RWPE1 (cell line): Measurements from ENCODE around the gene MGST1.
A peak's percentile ranks its signal among the peaks of the same experiment; 100 is the strongest.
"Not testable (repeated sequence)": the region's sequence is repeated elsewhere in the genome, so short reads cannot be mapped to it uniquely, and the experiment has no call there.

ENCODE experiments used
- CTCF ChIA-PET: fragments of 350-600 bp; sonication (Branson Sonifier 250); formaldehyde crosslinking; extraction: SDS; loops from one replicate; lab custom pipeline; 2021; lab: Yijun Ruan, JAX
- POLR2A ChIA-PET: fragments of 400-600 bp; formaldehyde crosslinking; extraction: SDS; loops from one replicate; lab custom pipeline; 2020; ENCODE audit warnings: antibody characterized with exemption; ENCODE audit not compliant: low non-redundant PET; lab: Yijun Ruan, JAX
- DNase-seq: peaks from one replicate; pipeline ENCODE4 v3.0.0; 2012; ENCODE audit warnings: low spot score
- H3K27ac ChIP-seq: fragments of 450-650 bp; 2 replicates; pipeline ENCODE4 v1.5.1; 2017
- CTCF ChIP-seq: fragments of 450-650 bp; conservative IDR thresholded peaks from 2 replicates; pipeline ENCODE4 v1.5.1; 2017; ENCODE audit warnings: low read depth, mild to moderate bottlenecking

MGST1 gene

DNA sequence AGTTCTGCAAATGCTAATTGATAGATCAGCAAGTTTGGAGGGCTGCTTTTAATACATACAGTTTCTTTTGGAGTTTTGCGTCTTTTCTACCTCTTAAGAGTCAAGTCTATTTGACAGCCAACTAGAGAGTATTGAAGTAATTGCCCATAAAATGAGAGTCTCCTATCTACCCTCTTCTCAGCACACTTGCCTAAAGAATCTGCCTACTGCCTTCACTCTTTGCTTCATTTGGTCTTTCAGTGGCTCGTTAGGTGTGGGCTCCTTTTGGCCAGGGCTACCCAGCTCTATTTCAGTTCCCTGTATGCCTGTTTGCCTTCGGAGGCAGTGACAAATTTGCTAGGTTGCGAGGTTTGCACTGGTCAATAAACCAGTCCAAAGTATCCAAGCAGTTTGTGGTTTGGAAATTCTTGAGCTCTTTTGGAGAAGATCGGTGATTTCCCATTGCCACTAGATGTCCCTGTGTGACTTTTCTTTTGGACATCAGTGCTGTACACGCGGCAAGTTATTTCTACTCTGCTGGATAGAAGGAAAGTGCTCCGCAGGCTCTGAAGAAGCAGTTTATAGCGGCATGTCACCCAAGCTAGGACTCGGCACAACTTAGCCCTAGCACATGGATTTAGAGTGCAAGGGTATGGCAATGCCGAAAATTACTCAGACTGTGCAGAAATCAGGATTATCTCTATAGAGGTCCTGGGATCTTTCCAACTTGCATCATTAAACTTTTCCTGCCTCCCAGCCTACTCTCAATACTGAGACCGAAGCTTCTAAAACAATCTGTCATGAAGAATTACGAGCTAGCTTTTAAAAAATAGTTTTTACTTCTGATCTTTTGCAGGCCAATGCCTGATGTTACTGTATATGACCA lies 38.6 kb downstream of the MGST1 start:
- H3K27ac ChIP-seq, result no peak overlapping the region
- CTCF ChIA-PET, result interaction anchor here (0.6 to 1.2 kb wide), 4 partner anchors 179 to 1606 kb away, joined by 3 to 6 read pairs (median 4); no protein-coding TSS in a partner anchor
- POLR2A ChIA-PET, result no interaction called here
- DNase-seq, result peak; percentile 38
- TF ChIP-seq CTCF, result no peak

- no peak for TF ChIP-seq CTCF
- no peak for DNase-seq
- POLR2A ChIA-PET, result interaction anchor here (0.6 kb wide), 1 partner anchor 297 kb away, joined by 3 read pairs; no protein-coding TSS in a partner anchor
- no peak overlapping the region for H3K27ac ChIP-seq
- CTCF ChIA-PET, result no interaction called here
Observed at GRCh38 chr12:16387919-16388318, 40.5 kb downstream of the MGST1 start.

DNA sequence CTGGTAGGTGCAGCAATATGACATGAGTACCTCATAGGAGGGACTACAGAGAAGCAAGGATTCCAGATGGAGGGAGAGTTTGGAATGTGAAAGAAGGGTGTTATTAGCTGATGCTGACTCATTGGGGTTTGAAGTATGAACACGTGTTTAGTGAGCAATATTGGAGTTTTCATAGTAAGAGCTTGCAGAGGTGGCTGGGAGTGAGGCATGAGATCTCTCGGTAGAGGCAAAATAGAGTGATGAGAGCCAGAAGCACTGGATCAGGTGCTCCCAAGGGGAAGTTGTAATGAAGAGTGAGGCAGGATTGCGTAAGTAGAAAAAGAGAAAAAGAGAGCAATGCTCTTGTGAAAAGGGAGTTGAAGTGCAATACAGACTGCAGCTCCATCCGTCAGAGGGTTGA lies 42.1 kb downstream of the MGST1 start:
- ChIA-PET CTCF (no interaction called here), POLR2A (no interaction called here)
- peak; percentile 28 for DNase-seq
- no peak overlapping the region for H3K27ac ChIP-seq
- no peak for TF ChIP-seq CTCF

- POLR2A ChIA-PET, result no interaction called here
- CTCF ChIA-PET, result no interaction called here
- no peak overlapping the region for H3K27ac ChIP-seq
- TF ChIP-seq CTCF, result no peak
- DNase-seq, result no peak
Observed at GRCh38 chr12:16392846-16393535, 45.5 kb downstream of the MGST1 start.

- CTCF ChIA-PET, result no interaction called here
- no peak for DNase-seq
- no peak for TF ChIP-seq CTCF
- POLR2A ChIA-PET, result no interaction called here
- no peak overlapping the region for H3K27ac ChIP-seq
Observed at GRCh38 chr12:16399101-16399500, 51.7 kb downstream of the MGST1 start.

DNA sequence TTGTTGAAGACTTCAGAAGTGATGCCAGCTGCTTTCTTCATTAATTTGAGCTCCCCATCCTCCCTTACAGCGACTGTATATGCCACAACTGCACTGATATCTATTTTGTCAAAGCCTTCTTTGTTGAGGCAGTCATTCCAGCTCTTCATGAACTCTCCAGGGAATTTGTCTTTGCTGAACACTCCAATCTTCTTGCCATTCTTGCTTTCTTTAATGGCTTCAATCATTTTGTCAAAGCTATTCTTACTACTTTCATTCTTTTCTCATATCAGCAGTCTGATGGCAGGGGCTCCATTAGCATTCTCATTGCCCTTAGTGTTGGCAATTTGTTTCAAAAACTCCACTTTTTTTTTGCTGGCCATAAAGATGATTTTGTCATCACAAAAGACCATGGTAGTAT lies 54.4 kb downstream of the MGST1 start:
- H3K27ac ChIP-seq, CTCF ChIA-PET, DNase-seq, POLR2A ChIA-PET: not testable (repeated sequence)

DNA sequence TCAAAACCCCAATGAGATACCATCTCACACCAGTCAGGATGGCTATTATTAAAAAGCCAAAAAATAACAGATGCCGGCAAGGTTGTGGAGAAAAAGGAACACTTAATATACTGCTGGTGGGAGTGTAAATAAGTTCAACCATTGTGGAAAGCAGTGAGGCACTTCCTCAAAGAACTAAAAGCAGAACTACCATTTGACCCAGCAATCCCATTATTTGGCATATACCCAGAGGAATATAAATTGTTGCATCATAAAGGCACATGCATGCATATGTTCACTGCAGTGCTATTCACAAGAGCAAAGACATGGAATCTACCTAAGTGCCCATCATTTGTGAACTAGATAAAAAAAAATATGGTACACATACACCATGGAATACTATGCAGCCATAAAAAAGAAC lies 59.9 kb downstream of the MGST1 start:
- ChIA-PET POLR2A (no interaction called here), CTCF (no interaction called here)
- no peak for DNase-seq
- no peak overlapping the region for H3K27ac ChIP-seq
- no peak for TF ChIP-seq CTCF
